B cell (primary cell): ENCODE measurements around the gene WRAP73. TPM values are rescaled to one million over a fixed set of nuclear protein-coding genes. Genes with fewer than 3 reads are reported as not detected.

Experiments
- ATAC-seq: fragments of 200-7000 bp; cut with Tn5 transposase; one replicate; pipeline ENCODE4 v1.10.0; 2021; ENCODE audit warnings: low read depth, mild to moderate bottlenecking, moderate number of reproducible peaks, moderate library complexity
- CTCF ChIA-PET: fragments of 350-600 bp; sonication (Branson Sonifier 250); formaldehyde crosslinking; loops from one replicate; lab custom pipeline; 2021; ENCODE audit warnings: antibody characterized with exemption, inconsistent platforms; lab: Charles Lee
- POLR2A ChIA-PET: fragments of 350-600 bp; sonication (Branson Sonifier 250); formaldehyde crosslinking; loops from one replicate; lab custom pipeline; 2021; ENCODE audit warnings: antibody characterized with exemption; lab: Charles Lee
- DNase-seq: peaks from one replicate; pipeline ENCODE4 v3.0.0; 2013
- H2AFZ ChIP-seq: 2 replicates; pipeline ENCODE4 v1.6.1; 2012; ENCODE audit warnings: mild to moderate bottlenecking, low read depth, low read length; ENCODE audit not compliant: insufficient read depth, poor library complexity, severe bottlenecking
- H3K27ac ChIP-seq, 2 donors: 1 replicate in 1 of 2; 2 replicates in 1 of 2; pipeline ENCODE4 v1.5.1; 2012 to 2013; ENCODE audit warnings: low read length in 2 of 2, mild to moderate bottlenecking in 2 of 2, moderate library complexity in 1 of 2
- H3K27me3 ChIP-seq, 4 experiments: fragments of 200-600 bp in 1 of 4; sonication (generic) in 1 of 4; replicated peaks in 1 of 4; 1 replicate in 2 of 4; 2 replicates in 2 of 4; pipeline versions ENCODE4 v1.6.1 to v1.7.0; 2013 to 2016; ENCODE audit warnings: low read length in 3 of 4, mild to moderate bottlenecking in 2 of 4, mixed read lengths in 1 of 4, moderate library complexity in 1 of 4; ENCODE audit not compliant: insufficient read depth in 4 of 4, control insufficient read depth in 3 of 4; ENCODE audit errors: control extremely low read depth in 1 of 4
- H3K36me3 ChIP-seq, 2 experiments: replicated peaks in 1 of 2; 1 replicate in 1 of 2; 2 replicates in 1 of 2; pipeline versions ENCODE4 v1.6.1 to v1.7.1; 2013; ENCODE audit warnings: low read length in 1 of 2; ENCODE audit not compliant: insufficient read depth in 2 of 2, control insufficient read depth in 1 of 2; ENCODE audit errors: control extremely low read depth in 1 of 2, extremely low read depth in 1 of 2
- H3K4me1 ChIP-seq, 2 donors: fragments of 200-600 bp in 1 of 2; sonication (generic) in 1 of 2; 1 replicate in 1 of 2; 2 replicates in 1 of 2; pipeline versions ENCODE4 v1.5.1 to v1.6.1; 2013 to 2017; ENCODE audit warnings: low read length in 2 of 2; ENCODE audit not compliant: control insufficient read depth in 2 of 2, insufficient read depth in 2 of 2
- H3K4me2 ChIP-seq: replicated peaks from 2 replicates; pipeline ENCODE3; 2012; ENCODE audit warnings: mild to moderate bottlenecking, low read depth, low read length; ENCODE audit not compliant: poor library complexity, severe bottlenecking
- H3K4me3 ChIP-seq, 5 experiments: fragments of 200-600 bp in 1 of 5; sonication (generic) in 1 of 5; 1 replicate in 3 of 5; 2 replicates in 2 of 5; pipeline versions ENCODE4 v1.5.1 to v1.7.0; 2011 to 2016; ENCODE audit warnings: low read length in 4 of 5, mild to moderate bottlenecking in 4 of 5, low read depth in 2 of 5, control low read depth in 1 of 5, moderate library complexity in 1 of 5; ENCODE audit not compliant: insufficient read depth in 1 of 5; ENCODE audit errors: control extremely low read depth in 1 of 5, extremely low read depth in 1 of 5
- H3K79me2 ChIP-seq: fragments of 200-600 bp; sonication (generic); one replicate; pipeline ENCODE4 v1.6.0; 2016; ENCODE audit warnings: low read length; ENCODE audit not compliant: control insufficient read depth, insufficient read depth
- H3K9ac ChIP-seq: fragments of 200-600 bp; sonication (generic); 2 replicates; pipeline ENCODE4 v1.6.1; 2017; ENCODE audit warnings: mild to moderate bottlenecking, low read length, moderate library complexity
- H3K9me3 ChIP-seq, 3 donors: one replicate each; pipeline versions ENCODE4 v1.6.1 to v1.7.1; 2013; ENCODE audit warnings: low read length in 2 of 3; ENCODE audit not compliant: control insufficient read depth in 2 of 3, insufficient read depth in 1 of 3; ENCODE audit errors: control extremely low read depth in 1 of 3
- H4K20me1 ChIP-seq: 2 replicates; pipeline ENCODE4 v1.6.0; 2012; ENCODE audit warnings: mild to moderate bottlenecking, low read length; ENCODE audit not compliant: insufficient read depth, control insufficient read depth, poor library complexity, severe bottlenecking
- H3K27ac Mint-ChIP-seq: one replicate; pipeline ENCODE4 v1.8.0; 2021; ENCODE audit warnings: mixed read lengths
- H3K27me3 Mint-ChIP-seq: one replicate; pipeline ENCODE4 v1.8.0; 2021; ENCODE audit warnings: mixed read lengths
- H3K4me1 Mint-ChIP-seq: one replicate; pipeline ENCODE4 v1.8.0; 2021; ENCODE audit warnings: mixed read lengths
- H3K4me3 Mint-ChIP-seq: one replicate; pipeline ENCODE4 v1.8.0; 2021; ENCODE audit warnings: mixed read lengths
- H3K9me3 Mint-ChIP-seq: one replicate; pipeline ENCODE4 v1.8.0; 2022; ENCODE audit warnings: mixed read lengths; ENCODE audit not compliant: insufficient read depth
- EZH2 ChIP-seq: IDR thresholded peaks from 2 replicates; pipeline ENCODE4 v1.6.1; 2012; ENCODE audit warnings: borderline replicate concordance, low read depth, mild to moderate bottlenecking, moderate library complexity, low read length; ENCODE audit not compliant: insufficient read depth, poor library complexity, severe bottlenecking
- WGBS: methylation state at CpG from one replicate; pipeline ENCODE4 v1.1.5; 2013; ENCODE audit warnings: missing lambda C conversion rate; ENCODE audit not compliant: insufficient coverage; 5-methylcytosine and 5-hydroxymethylcytosine counted together
- intact Hi-C: fragments of 100-400 bp; cut with micrococcal nuclease; formaldehyde crosslinking; loops from one replicate; pipeline ENCODE4 v1.10.0; 2022
- polyA plus RNA-seq: library from polyadenylated mRNA; depleted of rRNA; stranded (reverse); fragments of >200 nt; gene quantifications from 2 replicates; pipeline ENCODE4 v1.2.3, GENCODE V29; 2012
- total RNA-seq, 2 donors: library from RNA; stranded (reverse); fragments of 120-200 nt in 1 of 2; gene quantifications; 1 replicate in 1 of 2; 2 replicates in 1 of 2; pipeline versions ENCODE4 v1.2.3 to v1.2.4, GENCODE V29; 2013 to 2022
- TF ChIP-seq, protein P1 (sequence below): fragments of 200-600 bp; IDR thresholded peaks from one replicate; pipeline ENCODE4 v1.8.0; 2022; ENCODE audit warnings: antibody characterized with exemption, mild to moderate bottlenecking

Gene WRAP73
- total and polyA plus RNA-seq, 2 donors (not counting 1 experiment from before 2014, with no cell fraction given): 37.1 to 68.5 TPM

DNA sequence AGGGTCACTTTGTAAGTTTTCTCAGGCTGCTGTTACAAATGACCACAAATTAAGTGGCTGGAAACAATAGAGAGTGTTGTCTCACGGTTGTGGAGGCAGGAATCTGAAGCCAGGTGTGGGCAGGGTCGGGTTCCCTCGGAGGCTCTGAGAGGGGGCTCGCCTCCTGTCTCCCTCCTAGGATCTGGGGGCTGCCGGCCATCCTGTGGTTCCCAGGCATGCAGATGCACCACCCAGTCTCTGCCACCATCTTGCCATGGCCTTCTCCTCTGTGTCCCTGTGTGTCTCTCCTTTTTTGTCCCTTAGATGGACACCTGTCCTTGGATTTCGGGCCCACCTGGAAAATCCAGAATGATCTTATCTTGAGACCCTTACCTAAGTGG lies 7.2 kb upstream of the WRAP73 start:
- 53% methylated on average over 6 of the region's 6 CpGs for WGBS
- Mint-ChIP-seq H3K4me3 (no peak overlapping the region), H3K27ac (peak overlapping the region; percentile 29), H3K4me1 (peaks cover 21% of the 10 kb centered on the region), H3K27me3 (peaks cover 56% of the 10 kb centered on the region), H3K9me3 (no peaks in the 10 kb centered on the region)
- Histone ChIP-seq H3K4me1 (peaks cover 23 to 24% of the 10 kb centered on the region in 2 donors), H3K4me2 (no peak overlapping the region), H3K79me2 (no peaks in the 10 kb centered on the region), H3K27me3 (peaks cover 0 to 32% (median 19%) of the 10 kb centered on the region in 4 experiments), H3K9me3 (peaks cover 0 to 12% (median 0%) of the 10 kb centered on the region in 3 donors), H3K9ac (no peak overlapping the region), H4K20me1 (no peaks in the 10 kb centered on the region), H3K36me3 (no peaks in the 10 kb centered on the region), H3K4me3 (no peak overlapping the region), H3K27ac (no peak overlapping the region), H2AFZ (no peak overlapping the region)
- TF ChIP-seq EZH2: no peak
- TF ChIP-seq, protein P1, sequence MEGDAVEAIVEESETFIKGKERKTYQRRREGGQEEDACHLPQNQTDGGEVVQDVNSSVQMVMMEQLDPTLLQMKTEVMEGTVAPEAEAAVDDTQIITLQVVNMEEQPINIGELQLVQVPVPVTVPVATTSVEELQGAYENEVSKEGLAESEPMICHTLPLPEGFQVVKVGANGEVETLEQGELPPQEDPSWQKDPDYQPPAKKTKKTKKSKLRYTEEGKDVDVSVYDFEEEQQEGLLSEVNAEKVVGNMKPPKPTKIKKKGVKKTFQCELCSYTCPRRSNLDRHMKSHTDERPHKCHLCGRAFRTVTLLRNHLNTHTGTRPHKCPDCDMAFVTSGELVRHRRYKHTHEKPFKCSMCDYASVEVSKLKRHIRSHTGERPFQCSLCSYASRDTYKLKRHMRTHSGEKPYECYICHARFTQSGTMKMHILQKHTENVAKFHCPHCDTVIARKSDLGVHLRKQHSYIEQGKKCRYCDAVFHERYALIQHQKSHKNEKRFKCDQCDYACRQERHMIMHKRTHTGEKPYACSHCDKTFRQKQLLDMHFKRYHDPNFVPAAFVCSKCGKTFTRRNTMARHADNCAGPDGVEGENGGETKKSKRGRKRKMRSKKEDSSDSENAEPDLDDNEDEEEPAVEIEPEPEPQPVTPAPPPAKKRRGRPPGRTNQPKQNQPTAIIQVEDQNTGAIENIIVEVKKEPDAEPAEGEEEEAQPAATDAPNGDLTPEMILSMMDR: no peak
- ChIA-PET CTCF (interaction anchor here (1.4 to 3.2 kb wide), 2 partner anchors 12 to 67 kb away, joined by 3 to 10 read pairs; no protein-coding TSS in a partner anchor), POLR2A (no interaction called here)
- no peak for ATAC-seq
- no peak for DNase-seq
- intact Hi-C loops: loop anchor here (10.0 kb wide), 1 partner anchor 248 kb away; the partner anchor contains the start of gene C1orf174

DNA sequence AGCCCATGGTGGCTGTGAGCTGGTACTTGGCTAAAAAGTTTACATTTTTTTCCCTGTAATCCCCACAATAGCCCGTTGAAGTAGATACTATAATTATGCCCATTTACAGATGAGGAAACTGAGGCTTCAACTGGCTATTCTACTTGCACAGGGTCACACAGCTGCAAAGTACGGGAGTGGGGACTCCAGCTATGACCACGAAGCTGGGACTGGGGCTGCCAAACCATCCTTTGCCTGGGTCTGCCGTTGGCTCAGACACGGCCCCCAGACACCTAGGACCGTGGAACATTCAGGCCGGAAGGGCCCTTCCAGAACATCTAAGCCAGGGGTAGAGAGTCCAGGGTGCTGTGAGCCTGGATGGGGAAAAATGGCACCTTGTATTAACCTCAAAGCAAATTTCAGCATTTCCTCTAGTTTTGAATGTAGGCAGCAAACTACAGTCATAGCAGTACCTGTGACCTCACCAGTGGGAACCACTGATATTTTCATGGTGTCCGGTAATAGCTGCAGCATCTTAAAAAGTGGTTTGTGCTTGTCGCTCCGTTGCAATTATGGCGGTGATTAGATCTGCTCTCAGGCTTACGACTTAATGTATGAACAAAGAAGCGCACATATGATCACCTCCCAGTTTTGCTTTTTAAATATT lies 6.7 kb upstream of the WRAP73 start:
- Mint-ChIP-seq H3K27ac (peak overlapping the region; percentile 29), H3K4me3 (peak overlapping the region; percentile 73), H3K9me3 (no peaks in the 10 kb centered on the region), H3K4me1 (peaks cover 21% of the 10 kb centered on the region), H3K27me3 (peaks cover 56% of the 10 kb centered on the region)
- intact Hi-C loops: loop anchor here (1.0 to 10.0 kb wide), 2 partner anchors 10 to 248 kb away; partner anchors contain the start of gene C1orf174
- Histone ChIP-seq H3K4me3 (peak overlapping the region in 2 of 5 experiments; percentile 27 to 28), H3K27me3 (peaks cover 0 to 36% (median 21%) of the 10 kb centered on the region in 4 experiments), H3K27ac (no peak overlapping the region), H3K9me3 (peaks cover 0 to 15% (median 0%) of the 10 kb centered on the region in 3 donors), H3K4me2 (peak overlapping the region; percentile 32), H2AFZ (no peak overlapping the region), H4K20me1 (no peaks in the 10 kb centered on the region), H3K4me1 (peaks cover 28 to 29% of the 10 kb centered on the region in 2 donors), H3K36me3 (no peaks in the 10 kb centered on the region), H3K9ac (peak overlapping the region; percentile 44), H3K79me2 (no peaks in the 10 kb centered on the region)
- ChIA-PET CTCF (interaction anchor here (1.0 to 3.2 kb wide), 5 partner anchors 9 to 68 kb away, joined by 3 to 10 read pairs (median 4); no protein-coding TSS in a partner anchor), POLR2A (interaction anchor here (1.0 to 1.1 kb wide), 2 partner anchors 8 to 10 kb away, joined by 3 to 12 read pairs; no protein-coding TSS in a partner anchor)
- ATAC-seq (no peak), DNase-seq (peak; percentile 23)
- TF ChIP-seq, protein P1: no peak
- TF ChIP-seq EZH2: no peak
- WGBS: 86% methylated on average over 11 of the region's 13 CpGs
